ENCODE results near the gene YRDC.

YRDC gene

GRCh38 chr1:37836788-37837187 is 28.8 kb upstream of the YRDC start:
- TF ChIP-seq ZNF121 (tag by site-specific recombination; IDR thresholded peaks at IDR 0.05) (no peak), IKZF3 (tag by site-specific recombination; IDR thresholded peaks at IDR 0.05) (no peak), ZFP3 (tag by site-specific recombination; IDR thresholded peaks at IDR 0.05; ENCODE audit: low read depth) (no peak), PRDM6 (tag by site-specific recombination; IDR thresholded peaks at IDR 0.05) (no peak), ZNF426 (tag by site-specific recombination; IDR thresholded peaks at IDR 0.05) (no peak), ZNF184 (tag by site-specific recombination; IDR thresholded peaks at IDR 0.05) (no peak), ZNF514 (tag by site-specific recombination; IDR thresholded peaks at IDR 0.05) (no peak), ZNF792 (tag by site-specific recombination; IDR thresholded peaks at IDR 0.05) (no peak), SETDB1 (IDR thresholded peaks at IDR 0.05; ENCODE audit: insufficient read length, low read length) (no peak), ZNF175 (tag by site-specific recombination; IDR thresholded peaks at IDR 0.05) (no peak), ZNF692 (tag by site-specific recombination; IDR thresholded peaks at IDR 0.05) (no peak), ZNF146 (tag by site-specific recombination; IDR thresholded peaks at IDR 0.05) (no peak), ZBTB7A (tag by site-specific recombination; IDR thresholded peaks at IDR 0.05; ENCODE audit: low read depth) (no peak), KLF16 (tag by site-specific recombination; IDR thresholded peaks at IDR 0.05) (no peak), ZNF677 (tag by site-specific recombination; IDR thresholded peaks at IDR 0.05) (no peak), RBAK (tag by site-specific recombination; IDR thresholded peaks at IDR 0.05) (no peak), ZNF585B (tag by site-specific recombination; IDR thresholded peaks at IDR 0.05) (no peak), ZNF404 (tag by site-specific recombination; IDR thresholded peaks at IDR 0.05) (no peak), YY1 (tag by site-specific recombination; IDR thresholded peaks at IDR 0.05) (no peak)
- H3K9me3 ChIP-seq (ENCODE audit: control insufficient read depth, insufficient read depth, low read depth, low read length): no peaks in the 10 kb centered on the region
- H3K36me3 ChIP-seq (ENCODE audit: control insufficient read depth in 2 of 2, insufficient read depth in 1 of 2, low read length in 2 of 2): peaks cover 29 to 87% of the 10 kb centered on the region in 2 experiments
- H3K4me1 ChIP-seq (ENCODE audit: control insufficient read depth, insufficient read depth, low read length): no peaks in the 10 kb centered on the region
- CTCF ChIA-PET: interaction anchor here (0.6 to 1.2 kb wide), 4 partner anchors 15 to 1260 kb away, joined by 3 to 6 read pairs (median 3); no protein-coding TSS in a partner anchor
- POLR2A ChIA-PET: no interaction called here
- H3K4me3 ChIP-seq (ENCODE audit: low read depth, low read length): no peak overlapping the region
- no peak overlapping the region for H3K27ac ChIP-seq (ENCODE audit: extremely low read depth, low read depth, low read length)

GRCh38 chr1:37831809-37832208 is 23.8 kb upstream of the YRDC start:
- no peak overlapping the region for H3K4me3 ChIP-seq (ENCODE audit: low read depth, low read length)
- TF ChIP-seq, protein P1, sequence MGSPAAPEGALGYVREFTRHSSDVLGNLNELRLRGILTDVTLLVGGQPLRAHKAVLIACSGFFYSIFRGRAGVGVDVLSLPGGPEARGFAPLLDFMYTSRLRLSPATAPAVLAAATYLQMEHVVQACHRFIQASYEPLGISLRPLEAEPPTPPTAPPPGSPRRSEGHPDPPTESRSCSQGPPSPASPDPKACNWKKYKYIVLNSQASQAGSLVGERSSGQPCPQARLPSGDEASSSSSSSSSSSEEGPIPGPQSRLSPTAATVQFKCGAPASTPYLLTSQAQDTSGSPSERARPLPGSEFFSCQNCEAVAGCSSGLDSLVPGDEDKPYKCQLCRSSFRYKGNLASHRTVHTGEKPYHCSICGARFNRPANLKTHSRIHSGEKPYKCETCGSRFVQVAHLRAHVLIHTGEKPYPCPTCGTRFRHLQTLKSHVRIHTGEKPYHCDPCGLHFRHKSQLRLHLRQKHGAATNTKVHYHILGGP (tag by site-specific recombination; IDR thresholded peaks at IDR 0.05): no peak
- TF ChIP-seq, protein P2, sequence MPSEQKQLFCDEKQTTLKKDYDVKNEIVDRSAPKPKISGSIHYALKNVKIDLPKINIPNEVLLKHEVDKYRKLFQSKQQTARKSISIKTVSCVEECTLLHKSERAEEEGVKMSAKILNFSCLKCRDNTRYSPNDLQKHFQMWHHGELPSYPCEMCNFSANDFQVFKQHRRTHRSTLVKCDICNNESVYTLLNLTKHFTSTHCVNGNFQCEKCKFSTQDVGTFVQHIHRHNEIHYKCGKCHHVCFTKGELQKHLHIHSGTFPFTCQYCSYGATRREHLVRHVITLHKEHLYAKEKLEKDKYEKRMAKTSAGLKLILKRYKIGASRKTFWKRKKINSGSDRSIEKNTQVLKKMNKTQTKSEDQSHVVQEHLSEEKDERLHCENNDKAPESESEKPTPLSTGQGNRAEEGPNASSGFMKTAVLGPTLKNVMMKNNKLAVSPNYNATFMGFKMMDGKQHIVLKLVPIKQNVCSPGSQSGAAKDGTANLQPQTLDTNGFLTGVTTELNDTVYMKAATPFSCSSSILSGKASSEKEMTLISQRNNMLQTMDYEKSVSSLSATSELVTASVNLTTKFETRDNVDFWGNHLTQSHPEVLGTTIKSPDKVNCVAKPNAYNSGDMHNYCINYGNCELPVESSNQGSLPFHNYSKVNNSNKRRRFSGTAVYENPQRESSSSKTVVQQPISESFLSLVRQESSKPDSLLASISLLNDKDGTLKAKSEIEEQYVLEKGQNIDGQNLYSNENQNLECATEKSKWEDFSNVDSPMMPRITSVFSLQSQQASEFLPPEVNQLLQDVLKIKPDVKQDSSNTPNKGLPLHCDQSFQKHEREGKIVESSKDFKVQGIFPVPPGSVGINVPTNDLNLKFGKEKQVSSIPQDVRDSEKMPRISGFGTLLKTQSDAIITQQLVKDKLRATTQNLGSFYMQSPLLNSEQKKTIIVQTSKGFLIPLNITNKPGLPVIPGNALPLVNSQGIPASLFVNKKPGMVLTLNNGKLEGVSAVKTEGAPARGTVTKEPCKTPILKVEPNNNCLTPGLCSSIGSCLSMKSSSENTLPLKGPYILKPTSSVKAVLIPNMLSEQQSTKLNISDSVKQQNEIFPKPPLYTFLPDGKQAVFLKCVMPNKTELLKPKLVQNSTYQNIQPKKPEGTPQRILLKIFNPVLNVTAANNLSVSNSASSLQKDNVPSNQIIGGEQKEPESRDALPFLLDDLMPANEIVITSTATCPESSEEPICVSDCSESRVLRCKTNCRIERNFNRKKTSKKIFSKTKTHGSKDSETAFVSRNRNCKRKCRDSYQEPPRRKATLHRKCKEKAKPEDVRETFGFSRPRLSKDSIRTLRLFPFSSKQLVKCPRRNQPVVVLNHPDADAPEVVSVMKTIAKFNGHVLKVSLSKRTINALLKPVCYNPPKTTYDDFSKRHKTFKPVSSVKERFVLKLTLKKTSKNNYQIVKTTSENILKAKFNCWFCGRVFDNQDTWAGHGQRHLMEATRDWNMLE (tag by site-specific recombination; conservative IDR thresholded peaks at IDR 0.05; ENCODE audit: low read depth): no peak
- TF ChIP-seq HOXD13 (CRISPR knock-in tag; IDR thresholded peaks at IDR 0.05; ENCODE audit: borderline replicate concordance): no peak
- TF ChIP-seq ZNF214 (tag by site-specific recombination; IDR thresholded peaks at IDR 0.05; ENCODE audit: borderline replicate concordance): no peak
- TF ChIP-seq ZNF133 (tag by site-specific recombination; IDR thresholded peaks at IDR 0.05): no peak
- TF ChIP-seq ZNF692 (tag by site-specific recombination; IDR thresholded peaks at IDR 0.05): no peak
- no peak for TF ChIP-seq SP3 (tag by site-specific recombination; IDR thresholded peaks at IDR 0.05)

More at GRCh38 chr1:37831809-37832208, 23.8 kb upstream of the YRDC start:
- Histone ChIP-seq H3K9me3 (ENCODE audit: control insufficient read depth, insufficient read depth, low read depth, low read length) (no peaks in the 10 kb centered on the region), H3K27ac (ENCODE audit: extremely low read depth, low read depth, low read length) (no peak overlapping the region), H3K36me3 (ENCODE audit: control insufficient read depth in 2 of 2, insufficient read depth in 1 of 2, low read length in 2 of 2) (peaks cover 38 to 82% of the 10 kb centered on the region in 2 experiments), H3K4me1 (ENCODE audit: control insufficient read depth, insufficient read depth, low read length) (no peaks in the 10 kb centered on the region)
- ChIA-PET POLR2A (no interaction called here), CTCF (interaction anchor here (1.3 kb wide), 1 partner anchor 28 kb away, joined by 6 read pairs; no protein-coding TSS in a partner anchor)

All from HEK293 (cell line).